CD4-positive, alpha-beta T cell treated with Interleukin-12 subunit alpha and Interleukin-12 subunit beta, for 1 hour (primary cell): ENCODE data around the gene AHI1.

Source experiments
- DNase-seq: peaks from one replicate; pipeline ENCODE4 v3.0.0-alpha.2; 2020

Gene AHI1

GRCh38 chr6:135286962-135287538 is 210.5 kb downstream of the AHI1 start:
- DNase-seq = no peak

- DNase-seq = no peak
Measured at GRCh38 chr6:135285165-135285564, 212.4 kb downstream of the AHI1 start.

GRCh38 chr6:135283926-135284325 is 213.6 kb downstream of the AHI1 start:
- no peak for DNase-seq

- DNase-seq = no peak
Measured at GRCh38 chr6:135282395-135282794, 215.1 kb downstream of the AHI1 start.

- no peak for DNase-seq
Measured at GRCh38 chr6:135281964-135282363, 215.6 kb downstream of the AHI1 start.

- no peak for DNase-seq
Measured at GRCh38 chr6:135281227-135281626, 216.3 kb downstream of the AHI1 start.

GRCh38 chr6:135280375-135281136 is 217.0 kb downstream of the AHI1 start:
- no peak for DNase-seq

GRCh38 chr6:135277422-135277821 is 220.1 kb downstream of the AHI1 start:
- DNase-seq = no peak

GRCh38 chr6:135274561-135275293 is 222.8 kb downstream of the AHI1 start:
- no peak for DNase-seq

- DNase-seq = no peak
Measured at GRCh38 chr6:135271626-135272025, 225.9 kb downstream of the AHI1 start.

GRCh38 chr6:135270676-135271536 is 226.6 kb downstream of the AHI1 start:
- no peak for DNase-seq

- DNase-seq = no peak
Measured at GRCh38 chr6:135269481-135269891, 228.1 kb downstream of the AHI1 start.

- no peak for DNase-seq
Measured at GRCh38 chr6:135268740-135269139, 228.8 kb downstream of the AHI1 start.

- no peak for DNase-seq
Measured at GRCh38 chr6:135268263-135268662, 229.3 kb downstream of the AHI1 start.

- DNase-seq = no peak
Measured at GRCh38 chr6:135267085-135267484, 230.5 kb downstream of the AHI1 start.

GRCh38 chr6:135266675-135267074 is 230.9 kb downstream of the AHI1 start:
- no peak for DNase-seq

GRCh38 chr6:135265278-135265677 is 232.3 kb downstream of the AHI1 start:
- DNase-seq = no peak

- no peak for DNase-seq
Measured at GRCh38 chr6:135261872-135262725, 235.4 kb downstream of the AHI1 start.

- no peak for DNase-seq
Measured at GRCh38 chr6:135260612-135261011, 236.9 kb downstream of the AHI1 start.

- DNase-seq = no peak
Measured at GRCh38 chr6:135258970-135259369, 238.6 kb downstream of the AHI1 start.

- DNase-seq = no peak
Measured at GRCh38 chr6:135257631-135258405, 239.7 kb downstream of the AHI1 start.
